ENCODE results near the gene OCIAD1.

- TF ChIP-seq POLR2A (IDR thresholded peaks at IDR 0.05; ENCODE audit: insufficient read depth in 1 of 2, low read depth in 2 of 2, low read length in 2 of 2) (no peak), HDAC1 (CRISPR knock-in tag; IDR thresholded peaks at IDR 0.05) (no peak), MXI1 (IDR thresholded peaks at IDR 0.05; ENCODE audit: borderline replicate concordance, low read depth, low read length) (no peak), ARNTL (CRISPR knock-in tag; IDR thresholded peaks at IDR 0.05) (no peak), TP53 (CRISPR knock-in tag; conservative IDR thresholded peaks at IDR 0.05) (no peak), MYC (CRISPR knock-in tag; IDR thresholded peaks at IDR 0.05; ENCODE audit: borderline replicate concordance) (no peak), SNAPC4 (CRISPR knock-in tag; IDR thresholded peaks at IDR 0.05) (no peak), SKIL (CRISPR knock-in tag; IDR thresholded peaks at IDR 0.05; ENCODE audit: borderline replicate concordance) (no peak), LCORL (IDR thresholded peaks at IDR 0.05) (no peak), LCORL (CRISPR knock-in tag; IDR thresholded peaks at IDR 0.05) (no peak), CTCF (CRISPR knock-in tag; IDR thresholded peaks at IDR 0.05) (no peak)
These were observed 1.7 kb downstream of the OCIAD1 start for GRCh38 chr4:48832571-48832970.
